Measurements from ENCODE around the gene DCTD.

DNA sequence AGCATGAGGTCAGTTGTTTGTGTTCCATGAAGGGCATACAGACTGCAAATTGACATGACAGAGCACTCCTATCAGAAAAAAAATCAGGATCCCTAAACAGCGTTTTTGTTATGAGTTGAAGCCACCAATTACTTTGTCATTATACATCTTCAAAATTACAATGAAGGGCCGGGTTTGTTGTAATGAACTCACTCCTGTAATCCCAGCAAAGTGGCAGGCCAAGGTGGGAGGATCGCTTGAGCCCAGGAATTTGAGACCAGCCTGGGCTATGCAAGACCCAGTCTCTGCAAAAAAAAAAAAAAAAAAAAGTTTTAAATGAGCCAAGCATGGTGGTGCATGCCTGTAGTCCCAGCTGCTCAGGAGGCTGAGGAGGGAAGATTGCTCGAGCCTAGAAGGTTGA lies 3.5 kb upstream of the DCTD start:
- TF ChIP-seq, protein P1, sequence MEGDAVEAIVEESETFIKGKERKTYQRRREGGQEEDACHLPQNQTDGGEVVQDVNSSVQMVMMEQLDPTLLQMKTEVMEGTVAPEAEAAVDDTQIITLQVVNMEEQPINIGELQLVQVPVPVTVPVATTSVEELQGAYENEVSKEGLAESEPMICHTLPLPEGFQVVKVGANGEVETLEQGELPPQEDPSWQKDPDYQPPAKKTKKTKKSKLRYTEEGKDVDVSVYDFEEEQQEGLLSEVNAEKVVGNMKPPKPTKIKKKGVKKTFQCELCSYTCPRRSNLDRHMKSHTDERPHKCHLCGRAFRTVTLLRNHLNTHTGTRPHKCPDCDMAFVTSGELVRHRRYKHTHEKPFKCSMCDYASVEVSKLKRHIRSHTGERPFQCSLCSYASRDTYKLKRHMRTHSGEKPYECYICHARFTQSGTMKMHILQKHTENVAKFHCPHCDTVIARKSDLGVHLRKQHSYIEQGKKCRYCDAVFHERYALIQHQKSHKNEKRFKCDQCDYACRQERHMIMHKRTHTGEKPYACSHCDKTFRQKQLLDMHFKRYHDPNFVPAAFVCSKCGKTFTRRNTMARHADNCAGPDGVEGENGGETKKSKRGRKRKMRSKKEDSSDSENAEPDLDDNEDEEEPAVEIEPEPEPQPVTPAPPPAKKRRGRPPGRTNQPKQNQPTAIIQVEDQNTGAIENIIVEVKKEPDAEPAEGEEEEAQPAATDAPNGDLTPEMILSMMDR (IDR thresholded peaks at IDR 0.05; ENCODE audit: low read length) = no peak
- TF ChIP-seq EZH2phosphoT487 (IDR thresholded peaks at IDR 0.05; ENCODE audit: low read length) = no peak

Measured in MM.1S (cell line).